DND-41 (cell line): ENCODE data around the gene SLC2A11.

Experiments
- ATAC-seq: fragments of 200-7000 bp; cut with Tn5 transposase; 3 replicates; pipeline ENCODE4 v1.9.1; 2021; ENCODE audit warnings: low read depth; ENCODE audit not compliant: insufficient read depth
- DNase-seq: peaks from one replicate; pipeline ENCODE4 v3.0.0-alpha.2; 2020
- H2AFZ ChIP-seq: 2 replicates; pipeline ENCODE4 v1.6.0; 2012; ENCODE audit warnings: low read depth, low read length
- H3K27ac ChIP-seq: 2 replicates; pipeline ENCODE4 v1.5.1; 2012; ENCODE audit warnings: low read length, inconsistent platforms
- H3K27me3 ChIP-seq: fragments of 200-600 bp; sonication (generic); 2 replicates; pipeline ENCODE4 v1.6.0; 2012; ENCODE audit warnings: low read length, mild to moderate bottlenecking, inconsistent platforms; ENCODE audit not compliant: insufficient read depth, poor library complexity
- H3K36me3 ChIP-seq: 2 replicates; pipeline ENCODE4 v1.5.1; 2012; ENCODE audit warnings: low read length, inconsistent platforms; ENCODE audit not compliant: insufficient read depth
- H3K4me1 ChIP-seq: 2 replicates; pipeline ENCODE4 v1.5.1; 2012; ENCODE audit warnings: mild to moderate bottlenecking, low read length; ENCODE audit not compliant: insufficient read depth
- H3K4me2 ChIP-seq: 2 replicates; pipeline ENCODE4 v1.6.0; 2012; ENCODE audit warnings: mild to moderate bottlenecking, moderate library complexity, low read length, inconsistent platforms; ENCODE audit not compliant: insufficient read depth
- H3K4me3 ChIP-seq, 2 experiments: fragments of 200-600 bp in 1 of 2; shearing (Covaris generic) in 1 of 2; 2 replicates each; pipeline ENCODE4 v1.5.1; 2012 to 2016; ENCODE audit warnings: inconsistent platforms in 2 of 2, low read length in 2 of 2, mild to moderate bottlenecking in 2 of 2, low read depth in 1 of 2, moderate library complexity in 1 of 2
- H3K79me2 ChIP-seq: 2 replicates; pipeline ENCODE4 v1.6.0; 2012; ENCODE audit warnings: low read length, inconsistent platforms; ENCODE audit not compliant: insufficient read depth
- H3K9ac ChIP-seq: 2 replicates; pipeline ENCODE4 v1.6.0; 2012; ENCODE audit warnings: low read depth, mild to moderate bottlenecking, inconsistent platforms, low read length, moderate library complexity
- H3K9me3 ChIP-seq: 2 replicates; pipeline ENCODE4 v1.5.1; 2012; ENCODE audit warnings: low read length, moderate library complexity, mild to moderate bottlenecking, inconsistent platforms; ENCODE audit not compliant: insufficient read depth, severe bottlenecking
- H4K20me1 ChIP-seq: 2 replicates; pipeline ENCODE4 v1.6.0; 2012; ENCODE audit warnings: low read length; ENCODE audit not compliant: insufficient read depth
- EZH2 ChIP-seq: IDR thresholded peaks from 3 replicates; pipeline ENCODE4 v1.6.1; 2012; ENCODE audit warnings: borderline replicate concordance, low read depth, mild to moderate bottlenecking, moderate library complexity, low read length, inconsistent platforms; ENCODE audit not compliant: severe bottlenecking
- TF ChIP-seq, protein P1 (sequence below): IDR thresholded peaks from 2 replicates; pipeline ENCODE4 v1.5.1; 2012; ENCODE audit warnings: borderline replicate concordance, low read length, moderate library complexity, mild to moderate bottlenecking; ENCODE audit not compliant: poor library complexity, severe bottlenecking; ENCODE audit errors: extremely low read depth

The SLC2A11 gene

DNA sequence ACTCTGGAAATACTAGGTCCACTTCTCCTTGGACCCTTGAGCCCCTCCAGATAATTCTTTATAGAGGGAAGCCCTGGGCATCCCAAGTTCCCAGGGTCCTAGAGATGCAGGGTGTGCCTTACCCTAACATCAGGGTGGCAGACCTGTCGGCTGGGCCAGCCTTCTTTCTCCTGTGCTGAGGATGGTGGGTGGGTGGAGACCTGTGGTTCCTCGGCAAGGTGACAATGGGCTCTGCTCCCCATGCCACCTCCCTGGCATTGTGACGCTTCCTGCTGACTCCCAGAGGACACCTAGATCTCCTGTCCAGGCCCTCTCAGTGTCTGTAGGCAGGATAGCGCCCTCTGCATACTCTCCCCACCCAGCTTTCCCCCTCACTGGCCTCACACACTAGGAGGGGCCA lies 15.1 kb upstream of the SLC2A11 start:
- H3K4me2 ChIP-seq: no peak overlapping the region
- H3K4me1 ChIP-seq: peaks cover 18% of the 10 kb centered on the region
- DNase-seq: no peak
- H3K36me3 ChIP-seq: peaks cover 6% of the 10 kb centered on the region; the same call in 1 of the 2 replicates
- no peak overlapping the region for H3K27ac ChIP-seq
- H3K9ac ChIP-seq: no peak overlapping the region
- TF ChIP-seq, protein P1, sequence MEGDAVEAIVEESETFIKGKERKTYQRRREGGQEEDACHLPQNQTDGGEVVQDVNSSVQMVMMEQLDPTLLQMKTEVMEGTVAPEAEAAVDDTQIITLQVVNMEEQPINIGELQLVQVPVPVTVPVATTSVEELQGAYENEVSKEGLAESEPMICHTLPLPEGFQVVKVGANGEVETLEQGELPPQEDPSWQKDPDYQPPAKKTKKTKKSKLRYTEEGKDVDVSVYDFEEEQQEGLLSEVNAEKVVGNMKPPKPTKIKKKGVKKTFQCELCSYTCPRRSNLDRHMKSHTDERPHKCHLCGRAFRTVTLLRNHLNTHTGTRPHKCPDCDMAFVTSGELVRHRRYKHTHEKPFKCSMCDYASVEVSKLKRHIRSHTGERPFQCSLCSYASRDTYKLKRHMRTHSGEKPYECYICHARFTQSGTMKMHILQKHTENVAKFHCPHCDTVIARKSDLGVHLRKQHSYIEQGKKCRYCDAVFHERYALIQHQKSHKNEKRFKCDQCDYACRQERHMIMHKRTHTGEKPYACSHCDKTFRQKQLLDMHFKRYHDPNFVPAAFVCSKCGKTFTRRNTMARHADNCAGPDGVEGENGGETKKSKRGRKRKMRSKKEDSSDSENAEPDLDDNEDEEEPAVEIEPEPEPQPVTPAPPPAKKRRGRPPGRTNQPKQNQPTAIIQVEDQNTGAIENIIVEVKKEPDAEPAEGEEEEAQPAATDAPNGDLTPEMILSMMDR: no peak
- no peak for TF ChIP-seq EZH2
- no peaks in the 10 kb centered on the region for H3K79me2 ChIP-seq
- no peaks in the 10 kb centered on the region for H3K27me3 ChIP-seq
- H4K20me1 ChIP-seq: no peaks in the 10 kb centered on the region
- H2AFZ ChIP-seq: no peak overlapping the region
- no peak for ATAC-seq
- no peak overlapping the region for H3K4me3 ChIP-seq
- no peaks in the 10 kb centered on the region for H3K9me3 ChIP-seq

DNA sequence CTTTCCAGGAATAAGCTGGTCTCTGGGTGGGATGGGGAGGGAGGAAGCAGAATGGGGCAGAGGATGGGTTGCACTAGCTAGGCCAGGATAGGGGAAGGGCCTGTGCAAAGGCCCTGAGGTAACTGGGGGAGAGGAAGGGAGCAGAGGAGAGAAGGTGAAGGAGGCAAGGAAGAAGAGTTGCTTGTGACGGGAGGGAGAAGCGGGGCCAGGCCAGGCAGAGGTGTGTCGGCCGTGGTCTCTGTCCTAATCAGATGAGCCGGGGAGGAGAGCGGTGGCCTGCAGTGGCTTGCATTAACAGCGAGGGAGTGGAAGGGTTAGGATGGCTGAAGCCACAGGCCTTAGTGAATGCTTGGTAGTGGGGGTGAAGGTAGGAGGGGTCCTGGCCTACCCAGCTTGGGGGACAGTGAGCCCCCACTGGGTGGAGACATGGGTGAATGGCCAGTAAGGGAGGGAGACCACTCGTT lies 12.9 kb upstream of the SLC2A11 start:
- no peak overlapping the region for H3K4me3 ChIP-seq
- TF ChIP-seq EZH2: no peak
- TF ChIP-seq, protein P1: no peak

DNA sequence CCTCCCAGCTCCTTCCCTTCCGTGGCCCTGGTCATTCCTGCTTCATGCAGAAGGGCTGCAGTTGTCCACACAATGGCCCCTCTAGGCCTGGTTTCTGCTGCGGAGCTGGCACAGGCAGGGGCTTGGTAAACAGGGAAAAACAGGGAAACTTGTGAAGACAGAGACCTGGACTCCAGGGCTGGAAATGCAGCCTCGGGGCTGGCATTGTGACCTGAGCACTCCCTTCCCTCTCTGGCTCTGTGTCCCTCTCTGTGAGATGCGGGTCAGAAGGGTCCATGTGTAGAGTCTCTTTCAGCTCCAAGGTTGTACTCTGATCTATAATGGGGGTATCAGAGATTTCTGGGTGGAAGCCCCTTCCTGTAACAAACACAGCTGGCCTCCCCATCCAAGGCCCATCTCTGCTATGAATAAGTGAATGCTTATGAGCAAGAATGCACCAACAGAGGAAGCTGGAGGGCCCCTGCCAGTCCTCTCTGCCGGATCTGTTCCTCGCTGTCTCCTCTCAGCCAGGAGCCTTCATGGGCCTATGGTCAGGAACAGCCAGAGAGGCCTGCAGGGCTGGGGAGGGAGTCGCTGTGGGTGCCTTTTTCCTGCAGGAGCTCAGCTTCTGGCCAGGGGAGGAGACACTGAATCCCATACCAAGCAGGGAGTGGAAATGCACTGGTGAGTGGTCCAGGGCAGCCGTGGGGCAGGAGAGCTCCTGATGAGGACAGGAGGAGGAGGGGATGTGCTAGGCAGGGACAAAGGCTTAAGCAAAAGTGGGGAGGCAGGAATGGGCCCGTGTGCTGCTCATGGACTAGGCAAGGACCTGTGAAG lies 12.2 kb upstream of the SLC2A11 start:
- H4K20me1 ChIP-seq: no peaks in the 10 kb centered on the region
- peaks cover 10% of the 10 kb centered on the region for H3K4me1 ChIP-seq
- H2AFZ ChIP-seq: no peak overlapping the region
- H3K4me3 ChIP-seq: no peak overlapping the region
- no peaks in the 10 kb centered on the region for H3K79me2 ChIP-seq
- H3K36me3 ChIP-seq: no peaks in the 10 kb centered on the region
- no peaks in the 10 kb centered on the region for H3K27me3 ChIP-seq
- H3K9ac ChIP-seq: no peak overlapping the region
- H3K4me2 ChIP-seq: no peak overlapping the region
- ATAC-seq (no peak), DNase-seq (no peak)
- H3K9me3 ChIP-seq: no peaks in the 10 kb centered on the region
- TF ChIP-seq EZH2: no peak
- TF ChIP-seq, protein P1: no peak
- no peak overlapping the region for H3K27ac ChIP-seq

More for the DNA sequence above, 12.9 kb upstream of the SLC2A11 start:
- ATAC-seq: no peak
- H3K9ac ChIP-seq: no peak overlapping the region
- no peaks in the 10 kb centered on the region for H4K20me1 ChIP-seq
- no peaks in the 10 kb centered on the region for H3K9me3 ChIP-seq
- no peaks in the 10 kb centered on the region for H3K27me3 ChIP-seq
- H2AFZ ChIP-seq: no peak overlapping the region
- H3K4me1 ChIP-seq: peaks cover 11% of the 10 kb centered on the region
- DNase-seq: no peak
- no peak overlapping the region for H3K4me2 ChIP-seq
- H3K27ac ChIP-seq: no peak overlapping the region
- H3K79me2 ChIP-seq: no peaks in the 10 kb centered on the region
- H3K36me3 ChIP-seq: no peaks in the 10 kb centered on the region
